Stimulated activated naive B cell treated with anti-CD40 and anti-IgM and Interleukin-4, amounts not matched to agents 10 μg/mL and 1 μg/mL and 100 μg/mL, for 72 hours (primary cell): ENCODE data around the gene PSKH1.
"Not testable (repeated sequence)": the region's sequence is repeated elsewhere in the genome, so short reads cannot be mapped to it uniquely, and the experiment has no call there.

Source experiments
- ATAC-seq, 2 donors: fragments of 150-1000 bp; cut with Tn5 transposase; replicated peaks; 2 replicates each; pipeline ENCODE4 v1.10.0; 2021; ENCODE audit warnings: moderate library complexity in 1 of 2
- DNase-seq: peaks from one replicate; pipeline ENCODE4 v3.0.0; 2021
- H3K27ac Mint-ChIP-seq: one replicate; pipeline ENCODE4 v1.8.0; 2022; ENCODE audit warnings: mild to moderate bottlenecking, mixed read lengths
- H3K27me3 Mint-ChIP-seq, 2 donors: one replicate each; pipeline ENCODE4 v1.8.0; 2022; ENCODE audit warnings: mixed read lengths in 2 of 2
- H3K36me3 Mint-ChIP-seq, 2 donors: one replicate each; pipeline ENCODE4 v1.8.0; 2022; ENCODE audit warnings: mixed read lengths in 2 of 2, mild to moderate bottlenecking in 1 of 2
- H3K4me1 Mint-ChIP-seq, 2 donors: one replicate each; pipeline ENCODE4 v1.8.0; 2022; ENCODE audit warnings: mixed read lengths in 2 of 2, mild to moderate bottlenecking in 1 of 2
- H3K4me3 Mint-ChIP-seq, 2 donors: one replicate each; pipeline ENCODE4 v1.8.0; 2022; ENCODE audit warnings: mild to moderate bottlenecking in 2 of 2, mixed read lengths in 2 of 2, moderate library complexity in 1 of 2
- H3K9me3 Mint-ChIP-seq, 2 donors: one replicate each; pipeline ENCODE4 v1.8.0; 2022; ENCODE audit warnings: mixed read lengths in 2 of 2, mild to moderate bottlenecking in 1 of 2

The PSKH1 gene

GRCh38 chr16:67858500-67858899 lies 34.6 kb upstream of the PSKH1 start:
- Mint-ChIP-seq H3K36me3 (peaks cover 22 to 37% of the 10 kb centered on the region in 2 donors), H3K4me3 (no peak overlapping the region), H3K4me1 (peaks cover 30 to 55% of the 10 kb centered on the region in 2 donors), H3K9me3 (no peaks in the 10 kb centered on the region), H3K27me3 (no peaks in the 10 kb centered on the region), H3K27ac (peak overlapping the region; percentile 60)
- no peak for ATAC-seq
- no peak for DNase-seq

DNA sequence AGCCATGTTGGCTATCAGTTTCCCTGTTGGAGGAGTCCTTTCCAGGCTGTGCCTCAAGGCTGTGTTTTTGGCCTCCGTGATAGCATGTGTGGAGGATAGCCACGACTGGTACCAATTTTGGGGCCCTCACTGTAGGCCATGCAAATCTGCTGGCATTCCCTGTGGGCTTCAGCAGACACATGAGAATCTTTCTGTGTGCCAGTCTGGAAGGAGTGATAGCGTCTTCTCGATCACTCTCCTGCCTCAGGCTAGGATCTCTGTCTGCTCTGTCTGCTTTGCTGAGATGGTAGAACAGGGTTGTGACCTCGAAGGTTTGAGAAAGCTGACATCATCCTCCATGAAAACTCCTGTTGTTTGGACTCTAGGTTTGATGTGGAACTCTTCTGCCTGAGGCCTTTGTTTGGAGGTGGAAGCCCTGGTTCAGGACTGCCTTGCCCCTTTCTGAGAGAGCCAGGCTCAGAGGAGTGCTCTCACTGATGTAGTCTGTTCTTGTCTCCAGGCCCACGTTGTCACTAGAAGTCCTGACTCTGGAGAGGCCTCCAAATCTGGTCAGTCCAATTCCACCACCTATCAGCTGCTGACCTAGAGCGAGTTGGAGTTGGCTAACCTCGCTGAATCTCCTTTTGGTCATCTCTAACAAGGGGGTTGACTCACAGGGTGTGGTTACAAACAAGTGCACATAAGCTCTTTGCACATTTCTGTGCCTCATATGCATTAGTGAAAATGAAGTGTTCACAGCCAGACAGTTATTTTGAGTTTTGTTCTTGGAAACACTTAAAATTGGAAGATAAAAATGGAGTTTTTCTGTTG lies 32.3 kb upstream of the PSKH1 start:
- DNase-seq (no peak), ATAC-seq (no peak)
- Mint-ChIP-seq H3K4me3 (no peak overlapping the region), H3K36me3 (peaks cover 26 to 37% of the 10 kb centered on the region in 2 donors), H3K27me3 (no peaks in the 10 kb centered on the region), H3K4me1 (peaks cover 24 to 40% of the 10 kb centered on the region in 2 donors), H3K27ac (no peak overlapping the region), H3K9me3 (no peaks in the 10 kb centered on the region)

- DNase-seq (no peak), ATAC-seq (no peak)
- peak overlapping the region; percentile 69 for H3K27ac Mint-ChIP-seq
- H3K4me3 Mint-ChIP-seq = no peak overlapping the region
- H3K9me3 Mint-ChIP-seq = no peaks in the 10 kb centered on the region
- no peaks in the 10 kb centered on the region for H3K27me3 Mint-ChIP-seq
- peaks cover 21 to 33% of the 10 kb centered on the region in 2 donors for H3K4me1 Mint-ChIP-seq
- H3K36me3 Mint-ChIP-seq = peaks cover 26 to 39% of the 10 kb centered on the region in 2 donors
These were observed 31.2 kb upstream of the PSKH1 start for GRCh38 chr16:67861877-67862276.

GRCh38 chr16:67862623-67863583 lies 30.2 kb upstream of the PSKH1 start:
- DNase-seq (no peak), ATAC-seq (no peak)
- Mint-ChIP-seq H3K9me3 (no peaks in the 10 kb centered on the region), H3K4me1 (peaks cover 12 to 23% of the 10 kb centered on the region in 2 donors), H3K36me3 (peaks cover 20 to 35% of the 10 kb centered on the region in 2 donors), H3K27me3 (no peaks in the 10 kb centered on the region), H3K27ac (no peak overlapping the region), H3K4me3 (no peak overlapping the region)

DNA sequence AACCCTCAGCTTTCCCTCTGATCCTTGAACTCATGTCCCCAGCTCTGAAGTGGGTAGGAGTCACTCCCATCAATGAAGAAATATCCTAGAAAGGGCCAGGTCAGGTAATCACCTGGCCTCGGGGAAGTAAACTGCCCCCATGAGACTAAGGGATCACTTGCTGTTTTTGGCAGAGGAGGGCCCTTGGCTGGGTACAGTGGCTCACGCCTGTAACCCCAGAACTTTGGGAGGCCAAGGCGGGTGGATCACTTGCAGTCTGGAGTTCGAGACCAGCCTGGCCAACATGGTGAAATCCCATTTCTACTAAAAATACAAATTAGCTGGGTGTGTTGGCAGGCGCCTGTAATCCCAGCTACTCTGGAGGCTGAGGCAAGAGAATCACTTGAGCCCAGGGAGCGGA lies 29.0 kb upstream of the PSKH1 start:
- peaks cover 15 to 25% of the 10 kb centered on the region in 2 donors for H3K36me3 Mint-ChIP-seq
- ATAC-seq = not testable (repeated sequence)

DNA sequence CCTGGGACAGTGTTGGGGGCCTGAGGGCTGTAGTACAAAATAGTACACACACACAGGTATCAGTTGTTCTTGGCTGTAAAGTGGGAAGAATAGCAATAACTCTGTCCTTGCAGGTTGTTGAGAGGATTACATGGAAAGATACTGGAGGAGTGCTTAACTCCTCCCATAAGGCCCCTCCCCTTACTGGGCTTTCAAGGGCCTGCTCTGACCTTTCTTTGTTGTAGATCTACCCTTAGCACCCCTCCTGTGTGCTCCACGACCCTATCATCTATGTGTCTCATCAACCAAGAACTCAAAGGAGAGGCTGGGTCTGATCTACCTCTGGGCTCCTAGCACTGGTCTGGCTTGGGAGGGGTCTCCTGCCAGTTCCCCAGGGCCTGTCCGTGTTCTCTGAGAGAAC lies 28.5 kb upstream of the PSKH1 start:
- Mint-ChIP-seq H3K9me3 (no peaks in the 10 kb centered on the region), H3K27me3 (no peaks in the 10 kb centered on the region), H3K27ac (peak overlapping the region; percentile 74), H3K4me3 (no peak overlapping the region), H3K4me1 (peaks cover 7 to 12% of the 10 kb centered on the region in 2 donors), H3K36me3 (peaks cover 13 to 25% of the 10 kb centered on the region in 2 donors)
- DNase-seq (no peak), ATAC-seq (no peak)

More for the DNA sequence above, 29.0 kb upstream of the PSKH1 start:
- H3K4me3 Mint-ChIP-seq, DNase-seq, H3K27ac Mint-ChIP-seq, H3K27me3 Mint-ChIP-seq, H3K9me3 Mint-ChIP-seq: not testable (repeated sequence)
- H3K4me1 Mint-ChIP-seq = peaks cover 7 to 12% of the 10 kb centered on the region in 2 donors

- no peaks in the 10 kb centered on the region for H3K27me3 Mint-ChIP-seq
- peaks cover 7 to 12% of the 10 kb centered on the region in 2 donors for H3K4me1 Mint-ChIP-seq
- no peak overlapping the region for H3K27ac Mint-ChIP-seq
- ATAC-seq (no peak), DNase-seq (no peak)
- no peak overlapping the region for H3K4me3 Mint-ChIP-seq
- peaks cover 9 to 24% of the 10 kb centered on the region in 2 donors for H3K36me3 Mint-ChIP-seq
- H3K9me3 Mint-ChIP-seq = no peaks in the 10 kb centered on the region
These were observed 27.7 kb upstream of the PSKH1 start for GRCh38 chr16:67865318-67865717.

DNA sequence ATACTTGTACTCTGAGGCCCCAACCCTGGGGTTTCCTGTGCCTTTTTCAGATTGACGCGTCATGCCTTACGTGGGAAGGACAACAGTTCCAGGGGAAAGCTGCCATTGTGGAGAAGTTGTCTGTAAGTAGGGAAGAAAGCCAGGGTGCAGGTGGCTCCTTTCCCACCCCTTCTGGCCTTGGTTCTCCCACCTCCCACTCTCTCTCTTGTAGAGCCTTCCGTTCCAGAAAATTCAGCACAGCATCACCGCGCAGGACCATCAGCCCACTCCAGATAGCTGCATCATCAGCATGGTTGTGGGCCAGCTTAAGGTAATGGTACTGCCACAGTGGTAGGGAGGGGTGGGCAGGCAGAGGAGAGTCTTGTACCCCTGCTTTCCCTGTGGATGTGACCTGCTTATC lies 24.8 kb upstream of the PSKH1 start:
- Mint-ChIP-seq H3K4me1 (peaks cover 5 to 8% of the 10 kb centered on the region in 2 donors), H3K9me3 (no peaks in the 10 kb centered on the region), H3K36me3 (peaks cover 8 to 21% of the 10 kb centered on the region in 2 donors), H3K4me3 (no peak overlapping the region), H3K27ac (no peak overlapping the region), H3K27me3 (no peaks in the 10 kb centered on the region)
- ATAC-seq = no peak
- no peak for DNase-seq

DNA sequence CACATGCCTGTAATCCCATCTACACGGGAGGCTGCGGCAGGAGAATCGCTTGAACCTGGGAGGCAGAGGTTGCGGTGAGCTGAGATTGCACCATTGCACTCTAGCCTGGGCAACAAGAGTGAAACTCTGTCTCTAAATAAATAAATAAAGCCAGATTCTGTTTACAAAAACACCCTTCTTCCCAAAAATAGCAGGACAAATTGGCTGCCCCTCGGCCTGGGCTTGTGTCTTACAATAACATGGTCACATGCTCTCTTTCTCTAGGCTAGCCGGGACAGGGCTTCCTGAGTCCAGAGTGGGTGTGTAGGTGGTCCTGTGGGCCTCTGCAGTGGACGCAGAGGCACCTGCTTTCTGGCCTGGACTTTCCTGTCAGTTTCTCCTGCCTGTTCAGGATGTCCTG lies 23.4 kb upstream of the PSKH1 start:
- H3K36me3 Mint-ChIP-seq = peaks cover 9 to 19% of the 10 kb centered on the region in 2 donors

GRCh38 chr16:67871256-67871655 lies 21.8 kb upstream of the PSKH1 start:
- Mint-ChIP-seq H3K9me3 (no peaks in the 10 kb centered on the region), H3K4me1 (peaks cover 24 to 37% of the 10 kb centered on the region in 2 donors), H3K4me3 (no peak overlapping the region), H3K27ac (no peak overlapping the region), H3K36me3 (peaks cover 9 to 16% of the 10 kb centered on the region in 2 donors), H3K27me3 (no peaks in the 10 kb centered on the region)
- ATAC-seq = no peak
- no peak for DNase-seq

More for the DNA sequence above, 23.4 kb upstream of the PSKH1 start:
- Mint-ChIP-seq H3K9me3 (no peaks in the 10 kb centered on the region), H3K4me1 (peaks cover 13 to 21% of the 10 kb centered on the region in 2 donors), H3K27ac (no peak overlapping the region), H3K4me3 (no peak overlapping the region), H3K27me3 (no peaks in the 10 kb centered on the region)
- ATAC-seq = no peak
- no peak for DNase-seq

DNA sequence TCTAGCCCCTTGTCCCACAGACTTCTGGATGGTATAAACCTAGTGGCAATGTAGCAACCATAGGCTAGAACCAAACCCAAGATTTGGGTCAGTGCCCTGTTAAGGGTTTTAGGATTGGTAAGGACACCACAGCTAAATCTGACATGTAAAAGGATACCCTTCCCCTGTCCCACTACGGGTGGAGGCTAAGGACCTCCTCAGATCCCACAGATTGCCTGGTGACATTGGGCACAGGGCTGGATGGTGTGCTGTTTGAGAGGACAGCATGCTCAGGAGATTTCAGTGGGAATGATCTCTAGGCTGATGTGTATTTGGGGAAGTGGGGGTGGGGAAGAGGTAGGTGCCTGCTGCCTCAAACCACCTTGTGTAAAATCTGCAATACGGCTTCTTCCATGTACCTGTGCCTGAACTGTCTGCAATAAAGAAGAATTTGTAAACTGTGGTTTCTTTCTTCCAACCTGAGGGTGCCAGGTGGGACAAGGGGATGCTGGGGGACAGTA lies 20.9 kb upstream of the PSKH1 start:
- no peak for DNase-seq
- peaks cover 11 to 17% of the 10 kb centered on the region in 2 donors for H3K36me3 Mint-ChIP-seq
- H3K4me3 Mint-ChIP-seq = peak overlapping the region; percentile 83 to 95
- no peak for ATAC-seq
- peaks cover 24 to 37% of the 10 kb centered on the region in 2 donors for H3K4me1 Mint-ChIP-seq
- H3K27me3 Mint-ChIP-seq = no peaks in the 10 kb centered on the region
- H3K27ac Mint-ChIP-seq = peak overlapping the region; percentile 95
- no peaks in the 10 kb centered on the region for H3K9me3 Mint-ChIP-seq

GRCh38 chr16:67872631-67873434 lies 20.2 kb upstream of the PSKH1 start, which contains the start of gene EDC4:
Gene EDC4, plus strand, starts transcription at chr16:67873052. Its CDS starts 210 bp downstream, at chr16:67873262.
- peak; percentile 87 for DNase-seq
- H3K36me3 Mint-ChIP-seq = peaks cover 16 to 24% of the 10 kb centered on the region in 2 donors

More at GRCh38 chr16:67872631-67873434, 20.2 kb upstream of the PSKH1 start, which contains the start of gene EDC4:
- Mint-ChIP-seq H3K27me3 (no peaks in the 10 kb centered on the region), H3K4me1 (peaks cover 24 to 37% of the 10 kb centered on the region in 2 donors), H3K4me3 (peak within 1 kb of the TSS; percentile 83 to 95), H3K9me3 (no peaks in the 10 kb centered on the region), H3K27ac (peak within 1 kb of the TSS; percentile 95)
- peak; percentile 92 to 97 for ATAC-seq
